Cortex of kidney (tissue), 1 donor: ENCODE data around the gene HNRNPU.

ENCODE experiments used
- DNase-seq: peaks from one replicate; lab custom pipeline; 2025; lab: John Stamatoyannopoulos, UW

HNRNPU gene

GRCh38 chr1:244862699-244863490 is 1.4 kb downstream of the HNRNPU start:
- DNase-seq, result peak; percentile 41

GRCh38 chr1:244862354-244862698 is 2.0 kb downstream of the HNRNPU start:
- DNase-seq, result no peak

DNA sequence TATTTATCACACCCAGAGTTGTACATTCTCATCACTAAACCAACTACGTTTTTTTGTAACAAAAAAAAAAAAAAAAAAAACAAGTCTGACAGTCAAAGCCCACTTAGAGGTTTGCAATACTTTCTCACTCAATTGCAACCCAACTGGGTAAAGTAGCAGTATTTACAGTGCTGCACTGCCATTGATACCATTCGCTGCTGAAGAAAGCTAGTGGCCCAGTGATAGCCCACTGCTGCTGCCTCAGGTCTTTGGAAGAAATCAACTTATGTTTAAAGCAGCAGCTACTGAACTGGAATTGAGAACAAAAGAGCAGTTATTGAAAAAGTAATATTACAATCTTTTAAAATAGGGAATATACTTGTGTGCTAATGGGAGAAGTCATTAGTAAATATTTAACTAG is 2.7 kb downstream of the HNRNPU start:
- no peak for DNase-seq

GRCh38 chr1:244860914-244861610 is 3.3 kb downstream of the HNRNPU start:
- no peak for DNase-seq

- DNase-seq, result no peak
Observed at GRCh38 chr1:244860078-244860477, 4.3 kb downstream of the HNRNPU start.

- DNase-seq, result no peak
Observed at GRCh38 chr1:244858357-244858756, 6.0 kb downstream of the HNRNPU start.

- DNase-seq, result no peak
Observed at GRCh38 chr1:244857761-244858160, 6.6 kb downstream of the HNRNPU start.

GRCh38 chr1:244854865-244855578 is 9.3 kb downstream of the HNRNPU start:
- DNase-seq, result no peak

DNA sequence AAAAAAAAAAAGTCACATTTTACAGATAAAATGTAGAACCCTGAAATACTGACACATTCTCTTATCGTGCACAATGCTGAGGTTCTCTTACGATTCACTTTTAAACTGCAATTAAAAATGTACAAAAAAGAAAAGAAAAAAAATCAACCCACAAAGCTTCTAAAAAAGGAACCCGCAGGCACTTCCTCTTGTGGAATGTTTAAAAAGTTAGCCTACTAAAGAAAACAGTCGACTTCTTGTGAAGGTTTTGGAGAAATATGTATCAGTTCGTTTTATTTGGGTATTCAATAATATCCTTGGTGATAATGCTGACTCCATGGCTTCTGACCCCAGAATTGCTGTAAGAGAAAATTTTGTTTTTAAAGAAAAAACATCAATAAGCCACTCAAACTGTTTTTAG is 10.2 kb downstream of the HNRNPU start:
- DNase-seq, result no peak

GRCh38 chr1:244852694-244853093 is 11.6 kb downstream of the HNRNPU start:
- DNase-seq, result no peak

DNA sequence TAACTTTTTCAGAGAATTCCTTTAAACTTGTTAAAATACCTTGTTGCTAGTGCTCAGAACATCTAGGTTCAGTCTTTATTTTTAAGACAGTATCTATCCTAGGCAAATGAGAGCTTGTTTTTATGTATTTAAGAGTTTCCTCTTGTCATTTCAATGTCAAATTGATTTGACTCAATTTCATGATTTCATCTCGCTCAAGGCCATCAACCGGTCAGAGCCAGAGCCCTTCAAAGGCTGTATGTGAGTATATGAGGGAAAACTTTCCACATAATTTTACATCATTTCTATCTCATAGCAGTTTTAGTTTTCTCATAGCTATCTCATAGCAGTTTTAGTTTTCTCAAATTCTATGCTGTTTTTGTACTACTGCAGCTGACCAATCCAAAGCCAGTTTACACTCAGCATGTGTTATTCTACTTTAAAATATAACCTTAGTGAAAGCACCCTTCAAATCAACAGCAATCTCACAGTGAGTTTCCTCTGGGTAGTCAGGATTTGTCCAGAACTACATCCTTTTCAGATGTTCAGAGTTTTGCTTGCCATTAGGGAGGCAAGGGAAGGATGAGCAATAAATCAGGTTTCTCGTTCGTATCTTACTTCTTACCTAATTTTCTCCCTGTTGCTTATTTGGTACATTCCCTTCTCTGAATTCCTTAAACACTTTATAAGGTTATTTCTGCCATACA is 12.7 kb downstream of the HNRNPU start:
- no peak for DNase-seq

- DNase-seq, result no peak
Observed at GRCh38 chr1:244850896-244851295, 13.4 kb downstream of the HNRNPU start.

DNA sequence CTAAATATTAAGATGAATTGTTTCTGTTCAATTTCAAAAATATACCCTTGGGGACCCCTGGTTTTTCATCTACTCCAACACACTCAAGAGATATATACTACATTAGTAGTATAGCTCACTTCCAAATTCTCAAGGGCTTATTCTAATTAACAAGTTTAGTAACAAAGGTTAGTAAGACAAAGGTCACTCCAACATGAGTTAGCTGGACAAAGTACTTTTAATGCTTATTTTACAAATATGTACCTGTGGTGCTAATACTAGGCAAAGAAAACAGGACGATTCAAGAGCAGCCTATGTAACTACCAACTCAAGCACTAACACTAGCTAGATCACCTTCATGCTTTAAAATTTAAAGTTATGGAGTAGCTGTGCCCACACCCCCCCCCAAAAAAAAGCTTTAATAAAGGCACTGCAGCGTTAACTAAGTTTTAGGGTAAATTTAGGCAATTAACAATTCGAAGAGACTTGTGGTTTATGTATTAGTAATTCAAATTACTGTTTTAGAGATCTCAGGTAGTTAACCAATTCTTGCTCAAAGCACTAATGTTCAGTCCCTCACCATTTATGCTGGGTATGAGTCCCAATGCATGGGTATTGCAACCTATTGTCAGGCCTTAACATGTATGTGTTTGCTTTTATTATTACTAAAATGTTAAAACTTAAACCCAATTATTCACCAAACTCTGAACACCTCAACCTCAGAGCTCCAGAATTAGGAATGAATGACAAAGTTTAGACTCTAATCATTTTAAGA is 14.1 kb downstream of the HNRNPU start:
- no peak for DNase-seq

DNA sequence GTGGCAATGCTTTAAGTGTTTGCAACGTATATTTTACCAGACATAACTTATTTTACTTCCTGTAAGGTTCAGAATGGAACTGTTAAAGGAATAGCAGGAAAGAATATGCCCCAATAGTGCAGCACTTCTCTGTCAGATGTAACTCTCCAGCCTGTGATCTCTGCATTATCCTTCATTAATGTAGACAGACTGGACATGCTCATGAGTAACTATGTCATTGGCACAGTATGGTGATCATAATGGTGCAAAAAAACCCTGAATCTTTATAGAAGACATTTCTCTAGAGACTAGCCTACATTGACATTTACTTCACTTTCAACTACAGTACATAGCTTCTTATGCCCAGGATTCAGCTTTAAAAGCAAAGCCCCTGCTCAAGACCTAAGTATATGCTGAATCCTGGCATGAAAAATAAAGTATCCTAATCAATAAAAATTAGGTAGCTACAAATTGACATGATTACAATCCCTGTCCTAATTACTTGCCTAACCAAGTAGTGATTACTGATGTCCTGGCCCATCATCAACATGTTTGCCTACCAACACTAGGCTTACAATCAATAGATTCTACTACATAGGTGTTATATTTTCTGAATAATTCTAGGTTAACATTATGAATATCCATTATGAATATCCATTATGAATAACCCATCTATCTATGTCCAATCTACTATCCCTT is 15.0 kb downstream of the HNRNPU start:
- DNase-seq, result no peak

- DNase-seq, result no peak
Observed at GRCh38 chr1:244846653-244847052, 17.7 kb downstream of the HNRNPU start.

GRCh38 chr1:244844155-244845121 is 19.9 kb downstream of the HNRNPU start:
- no peak for DNase-seq

DNA sequence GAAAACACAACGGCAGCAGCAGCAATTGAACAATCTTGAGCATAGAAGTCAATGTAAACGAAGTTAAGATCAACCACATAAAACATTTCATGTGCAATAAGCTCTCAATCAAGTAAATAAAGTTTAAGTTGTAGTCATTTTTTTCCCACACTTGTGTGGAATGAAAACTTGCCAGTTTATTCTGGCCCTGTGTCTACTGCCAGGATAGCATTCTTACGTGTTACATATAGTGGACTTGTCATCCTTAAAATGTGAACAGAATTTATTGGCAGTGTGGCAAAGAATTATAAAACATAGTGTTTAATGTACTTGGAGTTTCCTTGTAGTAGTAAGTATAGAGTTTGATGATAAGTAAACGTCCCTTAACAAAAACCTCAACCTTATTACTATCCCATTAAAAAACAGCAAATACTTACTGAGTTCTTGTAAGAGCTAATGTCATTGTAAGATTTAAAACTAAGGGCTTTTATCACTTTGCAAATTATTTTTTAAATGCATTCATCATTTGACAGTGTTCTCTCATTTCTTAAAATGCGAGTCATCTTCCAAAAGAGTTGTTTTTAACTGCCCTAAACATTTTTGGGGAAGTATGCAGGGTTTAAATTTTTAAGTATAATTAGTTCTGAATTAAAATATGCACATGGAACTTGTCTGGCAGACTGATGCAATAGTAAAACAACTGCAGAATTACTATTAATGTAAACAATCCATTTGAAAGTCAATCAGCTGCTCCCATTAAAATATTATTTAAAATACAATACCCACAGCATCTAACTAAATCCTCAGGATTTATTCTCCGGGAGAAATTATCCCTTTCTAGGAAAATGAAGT is 21.0 kb downstream of the HNRNPU start:
- no peak for DNase-seq

DNA sequence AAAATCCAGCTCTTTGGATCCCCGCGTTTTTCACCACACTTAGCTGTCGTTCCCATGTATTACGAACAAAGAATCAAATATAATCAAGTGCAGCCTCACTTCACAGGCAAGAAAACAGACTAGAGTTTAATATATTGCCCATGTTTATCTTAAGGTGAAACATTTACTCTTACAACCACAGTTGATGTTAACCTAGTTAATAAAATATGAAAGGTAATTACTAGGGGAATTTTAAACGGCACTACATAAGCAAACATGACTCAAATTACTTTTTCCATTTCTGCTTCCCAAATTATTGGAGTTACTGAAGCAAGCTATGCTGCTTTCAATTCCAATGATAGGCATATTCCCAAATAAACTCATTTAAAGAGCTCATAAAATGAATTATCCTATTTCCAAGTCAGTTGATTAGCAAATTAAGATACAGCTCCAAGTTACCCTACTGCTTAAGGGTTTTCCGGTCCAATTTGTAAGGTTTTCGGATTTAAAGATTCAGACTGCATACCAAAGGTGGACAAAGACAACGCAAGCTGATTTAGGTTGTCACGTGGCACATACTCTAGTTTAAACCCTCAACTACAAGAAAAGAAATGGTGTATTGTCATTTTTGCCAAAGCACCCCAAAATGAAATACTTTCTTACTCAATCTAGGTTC is 22.9 kb downstream of the HNRNPU start:
- no peak for DNase-seq
